HepG2 (cell line): ENCODE results near the gene KERA.

Experiments
- ARNT ChIP-seq: fragments of 450-650 bp; IDR thresholded peaks from 2 replicates; pipeline ENCODE4 v1.6.1; 2017
- CEBPB ChIP-seq: IDR thresholded peaks from 2 replicates; pipeline ENCODE4 v1.6.1; 2011; ENCODE audit warnings: low read depth, low read length, improper control_type of control experiment, borderline replicate concordance
- CHD4 ChIP-seq: fragments of 200-600 bp; sonication (generic); IDR thresholded peaks from 2 replicates; pipeline ENCODE4 v1.7.0; 2017; ENCODE audit warnings: mild to moderate bottlenecking, low read length, borderline replicate concordance
- CTCF ChIP-seq: sonication (generic); formaldehyde crosslinking; IDR thresholded peaks from 2 replicates; pipeline ENCODE4 v1.5.0; 2020; ENCODE audit warnings: mild to moderate bottlenecking, missing genetic modification reagents, moderate library complexity
- MAFF ChIP-seq: IDR thresholded peaks from 2 replicates; pipeline ENCODE4 v1.6.1; 2011; ENCODE audit warnings: low read depth, low read length, improper control_type of control experiment
- NR3C1 ChIP-seq: sonication (generic); formaldehyde crosslinking; IDR thresholded peaks from 2 replicates; pipeline ENCODE4 v1.4.0; 2020; ENCODE audit warnings: missing genetic modification reagents
- SP1 ChIP-seq, 2 experiments: fragments of 450-650 bp in 1 of 2; sonication (generic) in 1 of 2; formaldehyde crosslinking in 1 of 2; IDR thresholded peaks; 2 replicates each; pipeline versions ENCODE4 v1.4.0 to v1.6.1; 2016 to 2020; ENCODE audit warnings: missing genetic modification reagents in 1 of 2
- ZBTB34 ChIP-seq: sonication (generic); formaldehyde crosslinking; IDR thresholded peaks from 2 replicates; pipeline ENCODE4 v1.8.0; 2022; ENCODE audit warnings: mild to moderate bottlenecking, missing genetic modification reagents
- ZFP1 ChIP-seq: IDR thresholded peaks from 2 replicates; pipeline ENCODE4 v1.6.1; 2016
- ZNF30 ChIP-seq: sonication (generic); formaldehyde crosslinking; IDR thresholded peaks from 2 replicates; pipeline ENCODE4 v1.5.0; 2020; ENCODE audit warnings: mild to moderate bottlenecking, missing genetic modification reagents
- ZNF441 ChIP-seq: sonication (generic); formaldehyde crosslinking; IDR thresholded peaks from 2 replicates; pipeline ENCODE4 v1.7.0; 2021; ENCODE audit warnings: missing genetic modification reagents, borderline replicate concordance
- ZNF460 ChIP-seq: sonication (generic); formaldehyde crosslinking; IDR thresholded peaks from 2 replicates; pipeline ENCODE4 v1.5.1; 2020; ENCODE audit warnings: missing genetic modification reagents, mild to moderate bottlenecking, borderline replicate concordance

GRCh38 chr12:91091916-91092715 is 34.3 kb upstream of the KERA start:
- no peak for TF ChIP-seq ZNF460 (CRISPR knock-in tag)
- no peak for TF ChIP-seq CEBPB
- TF ChIP-seq CHD4: no peak
- no peak for TF ChIP-seq SP1 (IDR thresholded peaks at IDR 0.05)
- no peak for TF ChIP-seq SP1 (CRISPR knock-in tag; IDR thresholded peaks at IDR 0.05)
- no peak for TF ChIP-seq ZNF30 (CRISPR knock-in tag)
- TF ChIP-seq NR3C1 (CRISPR knock-in tag): no peak
- TF ChIP-seq ZFP1 (CRISPR knock-in tag): no peak
- no peak for TF ChIP-seq ZBTB34 (CRISPR knock-in tag)
- TF ChIP-seq CTCF (CRISPR knock-in tag): no peak
- no peak for TF ChIP-seq ARNT
- TF ChIP-seq MAFF: no peak
- no peak for TF ChIP-seq ZNF441
